ENCODE measurements around the gene MED27.

DNA sequence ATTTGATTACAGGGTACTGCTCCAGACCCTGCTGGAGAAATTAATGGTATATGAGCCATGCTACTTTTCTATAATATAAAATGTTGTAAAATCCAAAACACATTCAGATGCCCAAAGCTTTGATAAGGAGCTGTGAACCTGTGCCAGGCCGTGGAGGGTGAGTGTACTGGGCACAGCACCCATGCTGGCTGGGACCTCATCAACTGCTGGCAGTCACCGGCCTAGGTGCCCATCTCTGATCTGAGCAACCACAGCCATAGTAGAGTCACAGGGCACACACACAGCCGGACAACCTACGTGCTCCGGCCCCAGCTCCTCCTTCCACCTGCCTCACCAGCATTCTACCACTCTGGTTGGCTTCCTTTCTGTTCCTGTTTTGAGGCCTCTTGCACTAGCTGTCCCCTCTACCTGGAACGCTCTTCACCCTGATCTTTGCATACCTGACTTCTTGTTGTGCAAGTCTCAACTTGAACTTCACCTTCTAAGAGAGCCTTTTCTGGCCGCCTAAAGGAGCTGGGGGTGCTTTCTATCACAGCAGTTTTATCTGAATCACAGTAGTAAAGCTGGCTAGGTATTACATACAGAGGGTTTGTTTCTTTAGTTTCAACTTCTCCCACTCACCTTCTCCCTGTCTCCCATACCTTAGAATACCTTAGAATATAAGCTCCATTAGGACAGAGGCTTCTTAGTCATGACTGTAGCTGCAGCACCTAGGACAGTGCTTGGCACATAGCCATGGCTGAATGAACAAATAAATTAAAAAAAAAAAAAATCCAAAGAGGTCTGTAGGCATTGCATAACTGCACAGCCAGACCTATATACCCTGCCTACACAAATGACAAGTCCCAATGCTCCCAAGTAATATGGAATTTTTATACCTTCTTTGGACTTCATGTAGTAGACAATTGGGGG lies 51.7 kb downstream of the MED27 start:
- TF ChIP-seq, protein P1, sequence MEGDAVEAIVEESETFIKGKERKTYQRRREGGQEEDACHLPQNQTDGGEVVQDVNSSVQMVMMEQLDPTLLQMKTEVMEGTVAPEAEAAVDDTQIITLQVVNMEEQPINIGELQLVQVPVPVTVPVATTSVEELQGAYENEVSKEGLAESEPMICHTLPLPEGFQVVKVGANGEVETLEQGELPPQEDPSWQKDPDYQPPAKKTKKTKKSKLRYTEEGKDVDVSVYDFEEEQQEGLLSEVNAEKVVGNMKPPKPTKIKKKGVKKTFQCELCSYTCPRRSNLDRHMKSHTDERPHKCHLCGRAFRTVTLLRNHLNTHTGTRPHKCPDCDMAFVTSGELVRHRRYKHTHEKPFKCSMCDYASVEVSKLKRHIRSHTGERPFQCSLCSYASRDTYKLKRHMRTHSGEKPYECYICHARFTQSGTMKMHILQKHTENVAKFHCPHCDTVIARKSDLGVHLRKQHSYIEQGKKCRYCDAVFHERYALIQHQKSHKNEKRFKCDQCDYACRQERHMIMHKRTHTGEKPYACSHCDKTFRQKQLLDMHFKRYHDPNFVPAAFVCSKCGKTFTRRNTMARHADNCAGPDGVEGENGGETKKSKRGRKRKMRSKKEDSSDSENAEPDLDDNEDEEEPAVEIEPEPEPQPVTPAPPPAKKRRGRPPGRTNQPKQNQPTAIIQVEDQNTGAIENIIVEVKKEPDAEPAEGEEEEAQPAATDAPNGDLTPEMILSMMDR (conservative IDR thresholded peaks at IDR 0.05), result no peak
- no peak for TF ChIP-seq ZFX (IDR thresholded peaks at IDR 0.05)

Measured in C4-2B (cell line).